Cardiac fibroblast (primary cell): ENCODE data around the gene SPSB2.
"Not testable (repeated sequence)": the region's sequence is repeated elsewhere in the genome, so short reads cannot be mapped to it uniquely, and the experiment has no call there.

Experiments used
- DNase-seq, 2 donors: peaks; one replicate each; pipeline versions ENCODE4 v3.0.0 to v3.0.0-alpha.2; 2010; ENCODE audit warnings: low read depth in 2 of 2
- H3K4me3 ChIP-seq, 2 donors: replicated peaks in 1 of 2; 1 replicate in 1 of 2; 2 replicates in 1 of 2; pipeline ENCODE4 v1.5.1; 2011; ENCODE audit warnings: low read depth in 2 of 2, low read length in 2 of 2, mild to moderate bottlenecking in 2 of 2, moderate library complexity in 1 of 2
- CTCF ChIP-seq: IDR thresholded peaks from one replicate; pipeline ENCODE4 v1.5.1; 2011; ENCODE audit warnings: low read depth, mild to moderate bottlenecking, low read length, inconsistent platforms

Gene SPSB2

GRCh38 chr12:6872073-6873048, 742 bp downstream of the SPSB2 start:
- DNase-seq: peak; percentile 68 to 76
- TF ChIP-seq CTCF: peak; percentile 99
- peak overlapping the region; percentile 78 to 86 for H3K4me3 ChIP-seq

GRCh38 chr12:6871052-6871957, 1.8 kb downstream of the SPSB2 start:
- TF ChIP-seq CTCF: no peak
- H3K4me3 ChIP-seq: peak overlapping the region; percentile 78 to 86
- peak in 1 of 2 donors; percentile 42 for DNase-seq

GRCh38 chr12:6870304-6870703, 2.8 kb downstream of the SPSB2 start:
- not testable (repeated sequence) for H3K4me3 ChIP-seq, DNase-seq

GRCh38 chr12:6869049-6870021, 3.8 kb downstream of the SPSB2 start:
- peak; percentile 79 to 81 for DNase-seq
- peak overlapping the region; percentile 78 to 98 for H3K4me3 ChIP-seq
- TF ChIP-seq CTCF: peak; percentile 90

- DNase-seq: peak in 1 of 2 donors; percentile 50
- H3K4me3 ChIP-seq: peak overlapping the region; percentile 78 to 98
- TF ChIP-seq CTCF: peak; percentile 20
Measured at GRCh38 chr12:6868211-6869048, 4.7 kb downstream of the SPSB2 start.
